K562 (cell line): ENCODE results near the gene FMNL3. TPM values are rescaled to one million over a fixed set of nuclear protein-coding genes. Genes with fewer than 3 reads are reported as not detected.
A peak's percentile ranks its signal among the peaks of the same experiment; 100 is the strongest.

ENCODE experiments used
- GTF2B ChIP-seq: IDR thresholded peaks from 2 replicates; pipeline ENCODE4 v1.6.1; 2011; ENCODE audit not compliant: insufficient read length; ENCODE audit errors: extremely low read depth
- HDAC1 ChIP-seq, 2 experiments: fragments of 450-650 bp; IDR thresholded peaks; 2 replicates each; pipeline ENCODE4 v1.6.1; 2016 to 2017; ENCODE audit warnings: inconsistent platforms in 1 of 2, mild to moderate bottlenecking in 1 of 2, moderate library complexity in 1 of 2
- KAT7 ChIP-seq: sonication (generic); formaldehyde crosslinking; IDR thresholded peaks from 2 replicates; pipeline ENCODE4 v1.8.0; 2022; ENCODE audit warnings: missing genetic modification reagents, mild to moderate bottlenecking, borderline replicate concordance
- MBD2 ChIP-seq: sonication (generic); IDR thresholded peaks from 2 replicates; pipeline ENCODE4 v1.6.1; 2016; ENCODE audit warnings: low read depth, borderline replicate concordance
- MEIS2 ChIP-seq: fragments of 450-650 bp; IDR thresholded peaks from 2 replicates; pipeline ENCODE4 v1.6.1; 2014; ENCODE audit warnings: mild to moderate bottlenecking; ENCODE audit not compliant: partially characterized antibody
- NFIC ChIP-seq: fragments of 450-650 bp; IDR thresholded peaks from 2 replicates; pipeline ENCODE4 v1.6.1; 2017; ENCODE audit warnings: mild to moderate bottlenecking, inconsistent platforms
- POLR2AphosphoS5 ChIP-seq: IDR thresholded peaks from 2 replicates; pipeline ENCODE4 v1.6.1; 2011; ENCODE audit warnings: mild to moderate bottlenecking, low read depth, low read length, moderate library complexity; ENCODE audit not compliant: control insufficient read depth, insufficient read depth
- PREB ChIP-seq: sonication (generic); formaldehyde crosslinking; IDR thresholded peaks from 2 replicates; pipeline ENCODE4 v1.8.1; 2023; ENCODE audit warnings: mild to moderate bottlenecking, missing genetic modification reagents
- RAD51 ChIP-seq: fragments of 450-650 bp; IDR thresholded peaks from 2 replicates; pipeline ENCODE4 v1.7.1; 2016; ENCODE audit warnings: low read depth, mild to moderate bottlenecking, borderline replicate concordance
- RFX1 ChIP-seq: fragments of 450-650 bp; IDR thresholded peaks from 2 replicates; pipeline ENCODE4 v1.6.1; 2016; ENCODE audit warnings: mild to moderate bottlenecking, moderate library complexity
- SAP30 ChIP-seq: fragments of 200-600 bp; sonication (generic); IDR thresholded peaks from 2 replicates; pipeline ENCODE4 v1.6.1; 2012; ENCODE audit warnings: borderline replicate concordance, low read depth, mild to moderate bottlenecking, moderate library complexity, low read length, control low read depth, inconsistent platforms; ENCODE audit not compliant: insufficient read depth, poor library complexity, severe bottlenecking
- SMAD4 ChIP-seq: fragments of 250-450 bp; sonication (Bioruptor Pico); conservative IDR thresholded peaks from 2 replicates; pipeline ENCODE4 v1.8.0; 2021; ENCODE audit warnings: inconsistent platforms, mild to moderate bottlenecking, moderate library complexity
- SMARCB1 ChIP-seq: IDR thresholded peaks from 2 replicates; pipeline ENCODE4 v1.6.1; 2011; ENCODE audit warnings: improper control_type of control experiment, low read depth; ENCODE audit not compliant: insufficient read length
- ZBTB9 ChIP-seq: fragments of 450-650 bp; formaldehyde crosslinking; IDR thresholded peaks from 2 replicates; pipeline ENCODE4 v1.4.0; 2020; ENCODE audit warnings: mild to moderate bottlenecking, moderate library complexity
- ZFP30 ChIP-seq: fragments of 250-450 bp; sonication (Bioruptor Pico); IDR thresholded peaks from 2 replicates; pipeline ENCODE4 v1.8.0; 2022; ENCODE audit warnings: moderate library complexity, mild to moderate bottlenecking, inconsistent platforms, borderline replicate concordance
- ZNF175 ChIP-seq: fragments of 200-800 bp; sonication (Bioruptor generic); IDR thresholded peaks from 2 replicates; pipeline ENCODE4 v1.6.1; 2016; ENCODE audit warnings: low read depth, mild to moderate bottlenecking, missing genetic modification characterization, missing compliant biosample characterization
- ZNF436 ChIP-seq: fragments of 250-450, 450-650 bp; sonication (Bioruptor Pico); formaldehyde crosslinking; IDR thresholded peaks from 2 replicates; pipeline ENCODE4 v1.7.0; 2020; ENCODE audit warnings: mild to moderate bottlenecking
- polyA plus RNA-seq, 8 experiments: library from polyadenylated mRNA; depleted of rRNA in 4 of 8; stranded (reverse) in 5 of 8; unstranded in 3 of 8; fragments of >200 nt; fragmentation: Nextera tagmentation in 2 of 8; fragmentation: Illumina TruSeq in 1 of 8; extraction: Ambion mirVana in 2 of 8; extraction: Trizol in 1 of 8; gene quantifications; 2 replicates each; pipeline versions ENCODE4 v1.2.1 to v1.2.3, GENCODE V29; 2011 to 2014; ENCODE audit warnings: inconsistent platforms in 1 of 8, missing spikeins in 1 of 8
- total RNA-seq, 7 experiments: library from RNA; depleted of rRNA in 6 of 7; stranded (reverse); fragments of >200 nt in 6 of 7; fragmentation: Illumina TruSeq in 2 of 7; extraction: Trizol in 2 of 7; gene quantifications; 2 replicates each; pipeline versions ENCODE4 v1.2.1 to v1.2.3, GENCODE V29; 2011 to 2021; ENCODE audit warnings: low replicate concordance in 1 of 7
- TF ChIP-seq, protein P1 (sequence below): fragments of 250-450 bp; sonication (Bioruptor Pico); IDR thresholded peaks from 2 replicates; pipeline ENCODE4 v1.4.0; 2020; ENCODE audit warnings: mild to moderate bottlenecking, moderate library complexity, borderline replicate concordance

Gene FMNL3
- total and polyA plus RNA-seq, 9 of the 15 experiments (the other 6 are each of a cell fraction or from before 2014, with no cell fraction given): 0.49 to 14.4 (median 6.8) TPM

- no peak for TF ChIP-seq GTF2B
- TF ChIP-seq RAD51: no peak
- 0 out of 2 replicates have a peak, but pooled peaks have one; percentile 53 for TF ChIP-seq ZNF175 (CRISPR knock-in tag)
- no peak for TF ChIP-seq KAT7 (CRISPR knock-in tag)
- TF ChIP-seq SMARCB1: no peak
- TF ChIP-seq NFIC: 0 out of 2 replicates have a peak, but pooled peaks have one; percentile 17
- TF ChIP-seq, protein P1, sequence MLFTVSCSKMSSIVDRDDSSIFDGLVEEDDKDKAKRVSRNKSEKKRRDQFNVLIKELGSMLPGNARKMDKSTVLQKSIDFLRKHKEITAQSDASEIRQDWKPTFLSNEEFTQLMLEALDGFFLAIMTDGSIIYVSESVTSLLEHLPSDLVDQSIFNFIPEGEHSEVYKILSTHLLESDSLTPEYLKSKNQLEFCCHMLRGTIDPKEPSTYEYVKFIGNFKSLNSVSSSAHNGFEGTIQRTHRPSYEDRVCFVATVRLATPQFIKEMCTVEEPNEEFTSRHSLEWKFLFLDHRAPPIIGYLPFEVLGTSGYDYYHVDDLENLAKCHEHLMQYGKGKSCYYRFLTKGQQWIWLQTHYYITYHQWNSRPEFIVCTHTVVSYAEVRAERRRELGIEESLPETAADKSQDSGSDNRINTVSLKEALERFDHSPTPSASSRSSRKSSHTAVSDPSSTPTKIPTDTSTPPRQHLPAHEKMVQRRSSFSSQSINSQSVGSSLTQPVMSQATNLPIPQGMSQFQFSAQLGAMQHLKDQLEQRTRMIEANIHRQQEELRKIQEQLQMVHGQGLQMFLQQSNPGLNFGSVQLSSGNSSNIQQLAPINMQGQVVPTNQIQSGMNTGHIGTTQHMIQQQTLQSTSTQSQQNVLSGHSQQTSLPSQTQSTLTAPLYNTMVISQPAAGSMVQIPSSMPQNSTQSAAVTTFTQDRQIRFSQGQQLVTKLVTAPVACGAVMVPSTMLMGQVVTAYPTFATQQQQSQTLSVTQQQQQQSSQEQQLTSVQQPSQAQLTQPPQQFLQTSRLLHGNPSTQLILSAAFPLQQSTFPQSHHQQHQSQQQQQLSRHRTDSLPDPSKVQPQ (CRISPR knock-in tag): no peak
- no peak for TF ChIP-seq ZNF436 (CRISPR knock-in tag)
- peak in 1 of 2 experiments; percentile 43; a peak in 1 of 4 replicates for TF ChIP-seq HDAC1 (IDR thresholded peaks at IDR 0.05)
- TF ChIP-seq SMAD4 (CRISPR knock-in tag): peak; percentile 91
- TF ChIP-seq RFX1: no peak
- TF ChIP-seq MEIS2: peak; percentile 27
- TF ChIP-seq POLR2AphosphoS5: peak; percentile 30; the same call in 1 of the 2 replicates
- peak; percentile 21; the same call in 1 of the 2 replicates for TF ChIP-seq MBD2
- no peak for TF ChIP-seq SAP30
- TF ChIP-seq ZFP30: no peak
- peak; percentile 64; the same call in 1 of the 2 replicates for TF ChIP-seq ZBTB9
- no peak for TF ChIP-seq PREB (CRISPR knock-in tag)
These were observed 33.5 kb downstream of the FMNL3 start (continued) for GRCh38 chr12:49673446-49674317.
